NCI-H2081 (cell line): ENCODE measurements around the gene ILKAP.

Source experiments
- DNase-seq, 2 experiments: peaks; one replicate each; lab custom pipeline; 2025; lab: John Stamatoyannopoulos, UW

The ILKAP gene

DNA sequence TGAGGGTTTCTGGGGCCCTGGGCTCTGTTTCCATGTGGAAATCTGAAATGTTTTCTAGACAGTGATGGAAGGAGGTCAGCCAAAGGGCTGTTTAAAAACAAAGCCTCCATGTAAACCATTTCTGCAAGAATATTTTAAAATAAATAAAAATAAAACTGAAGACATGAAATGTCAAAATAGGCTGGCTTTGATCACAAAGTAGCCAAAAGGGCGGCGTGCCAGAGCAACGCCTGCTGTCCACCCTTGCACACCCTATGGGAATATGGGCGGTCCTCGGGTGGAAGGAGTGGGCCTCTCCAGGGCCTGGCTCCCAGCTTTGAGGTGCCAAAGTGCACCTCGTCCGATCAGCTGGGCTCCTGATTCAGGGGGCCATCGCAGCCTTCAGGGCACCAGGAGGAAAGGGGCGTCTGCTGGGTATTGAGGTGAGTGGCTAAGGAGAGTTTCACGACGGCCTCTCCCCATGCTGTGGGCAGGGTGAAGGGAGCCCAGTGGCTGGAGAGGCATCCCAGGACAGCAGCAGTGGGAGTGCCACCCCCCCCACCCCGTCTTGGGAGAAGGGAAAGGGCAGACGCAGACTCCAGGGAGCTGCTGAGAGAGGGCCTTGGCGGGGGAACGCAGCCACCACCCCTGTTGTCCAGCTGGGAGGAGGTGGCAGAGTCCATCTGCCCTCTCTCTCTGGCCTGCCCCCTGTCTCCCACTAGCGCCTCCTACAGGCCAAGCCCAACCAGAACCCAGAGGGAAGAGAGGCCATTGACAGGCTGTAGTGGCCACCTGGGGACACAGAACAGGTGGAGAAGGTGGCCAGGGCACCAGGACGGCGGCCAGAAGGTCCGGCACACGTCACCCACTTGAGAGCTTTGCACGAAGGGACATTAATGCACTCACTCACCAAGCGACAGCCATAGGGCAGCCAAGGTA lies 50.5 kb downstream of the ILKAP start:
- DNase-seq, result no peak

DNA sequence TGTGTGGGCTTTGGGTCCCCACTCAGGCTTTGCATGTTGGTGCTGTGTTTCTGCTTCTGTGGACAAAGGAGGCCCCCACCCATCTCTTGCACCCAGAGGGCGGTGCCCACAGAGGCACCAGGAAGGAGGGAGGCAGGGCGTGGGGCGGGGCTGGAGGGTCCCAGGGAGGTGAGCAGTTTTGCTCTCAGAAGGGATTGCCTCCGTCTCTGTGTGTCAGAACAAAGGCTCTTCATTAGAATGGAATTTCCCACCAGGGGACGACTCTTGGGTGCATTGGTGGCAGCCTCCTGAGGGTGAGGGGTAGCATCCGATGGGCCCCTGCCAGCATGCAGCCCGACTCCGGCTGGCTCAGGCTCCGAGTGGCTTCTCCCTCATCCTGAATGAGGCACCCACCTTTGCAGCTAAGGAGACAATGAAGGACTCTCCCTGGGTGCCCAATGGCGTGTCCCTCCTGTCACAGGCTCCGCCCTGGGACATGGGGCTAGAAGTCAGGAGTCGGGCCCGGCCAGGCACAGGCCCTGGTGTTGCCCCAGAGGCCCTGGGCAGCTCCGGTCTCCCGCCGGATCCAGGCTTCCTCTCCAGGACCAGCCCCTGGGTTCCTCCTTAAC lies 51.8 kb downstream of the ILKAP start:
- no peak for DNase-seq

DNA sequence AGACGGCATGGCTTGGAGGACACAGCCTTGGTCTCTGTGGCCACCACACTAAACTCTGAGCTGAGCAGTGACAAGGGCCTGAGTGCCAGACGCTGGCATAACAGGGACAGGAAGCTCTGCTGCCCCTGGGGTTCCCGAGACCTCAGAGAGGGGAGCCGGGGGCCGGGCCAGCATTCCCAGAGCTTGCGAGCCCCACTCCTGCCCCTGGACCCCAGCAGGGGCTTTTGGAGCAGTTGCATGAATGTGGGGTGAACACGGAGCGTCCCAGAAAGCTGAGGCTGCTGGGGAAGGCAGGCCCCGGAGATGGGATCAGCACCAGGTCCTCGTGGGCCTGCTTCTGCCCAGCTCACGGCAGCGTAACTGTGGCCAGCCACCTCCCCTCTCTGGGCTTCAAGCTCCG lies 52.3 kb downstream of the ILKAP start:
- DNase-seq, result no peak

DNA sequence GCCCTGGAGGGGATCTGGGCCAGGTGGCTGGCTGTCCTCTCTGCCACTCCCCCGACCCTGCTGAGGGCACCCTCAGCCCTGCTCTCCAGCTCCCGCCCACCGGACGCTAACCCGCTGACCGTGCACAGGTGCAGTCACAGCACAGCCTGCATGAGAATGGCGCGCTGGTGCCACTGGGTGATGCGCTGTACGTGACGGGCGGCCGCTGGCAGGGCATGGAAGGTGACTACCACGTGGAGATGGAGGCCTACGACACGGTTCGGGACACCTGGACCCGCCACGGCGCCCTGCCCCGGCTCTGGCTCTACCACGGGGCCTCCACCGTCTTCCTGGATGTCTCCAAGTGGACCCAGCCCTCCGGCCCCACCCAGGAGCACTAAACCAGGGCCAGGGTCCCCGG lies 52.8 kb downstream of the ILKAP start:
- DNase-seq, result no peak

DNA sequence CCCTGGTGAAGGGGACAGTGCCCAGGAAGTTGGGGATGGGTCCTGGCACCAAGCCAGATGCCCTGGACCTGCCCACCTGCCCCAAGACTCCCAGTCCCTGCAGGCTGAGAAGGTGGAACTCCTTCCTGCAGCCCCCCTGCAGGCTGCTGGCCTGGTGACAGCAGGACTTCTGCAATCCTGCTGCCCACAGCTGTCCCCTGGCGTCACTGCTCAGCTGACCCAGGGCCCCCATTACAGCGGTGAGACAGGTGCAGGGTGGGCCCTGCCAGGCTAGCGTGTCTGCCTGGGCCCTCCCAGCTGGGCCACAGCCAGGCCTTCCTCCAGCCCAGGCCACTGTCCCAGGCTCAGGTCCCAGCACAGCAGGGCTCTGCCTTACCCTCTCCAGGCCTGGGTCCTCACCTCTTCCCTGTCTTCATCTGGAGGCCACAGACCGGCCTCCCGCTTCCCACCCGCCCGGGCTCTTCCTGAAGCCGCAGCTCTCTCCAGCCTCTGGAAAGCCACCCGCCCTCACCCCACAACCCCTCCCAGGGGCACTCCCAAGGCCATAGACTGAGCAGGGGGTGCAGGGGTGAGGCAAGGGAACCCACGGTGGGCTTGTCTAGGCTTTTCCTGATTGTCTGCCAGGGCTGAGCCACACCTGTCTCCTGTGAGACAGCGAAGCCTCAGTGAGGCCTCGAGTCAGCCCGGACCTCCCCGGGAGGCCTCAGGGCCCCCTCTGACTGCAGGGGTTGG lies 53.5 kb downstream of the ILKAP start:
- no peak for DNase-seq

DNA sequence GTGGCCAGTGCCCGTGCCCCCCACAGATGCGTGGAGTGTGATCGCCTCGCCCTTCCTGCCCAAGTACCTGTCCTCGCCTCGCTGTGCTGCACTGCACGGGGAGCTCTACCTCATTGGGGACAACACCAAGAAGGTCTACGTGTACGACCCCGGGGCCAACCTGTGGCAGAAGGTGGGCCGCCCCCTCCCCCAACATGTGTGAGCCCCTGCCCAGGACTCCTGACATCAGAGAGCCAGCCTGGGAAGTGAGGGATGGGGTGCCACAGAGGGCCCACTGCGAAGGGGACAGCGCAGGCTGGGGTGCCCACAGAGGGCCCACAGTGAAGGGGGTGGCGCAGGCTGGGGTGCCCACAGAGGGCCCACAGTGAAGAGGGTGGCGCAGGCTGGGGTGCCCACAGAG lies 54.5 kb downstream of the ILKAP start:
- DNase-seq, result no peak

DNA sequence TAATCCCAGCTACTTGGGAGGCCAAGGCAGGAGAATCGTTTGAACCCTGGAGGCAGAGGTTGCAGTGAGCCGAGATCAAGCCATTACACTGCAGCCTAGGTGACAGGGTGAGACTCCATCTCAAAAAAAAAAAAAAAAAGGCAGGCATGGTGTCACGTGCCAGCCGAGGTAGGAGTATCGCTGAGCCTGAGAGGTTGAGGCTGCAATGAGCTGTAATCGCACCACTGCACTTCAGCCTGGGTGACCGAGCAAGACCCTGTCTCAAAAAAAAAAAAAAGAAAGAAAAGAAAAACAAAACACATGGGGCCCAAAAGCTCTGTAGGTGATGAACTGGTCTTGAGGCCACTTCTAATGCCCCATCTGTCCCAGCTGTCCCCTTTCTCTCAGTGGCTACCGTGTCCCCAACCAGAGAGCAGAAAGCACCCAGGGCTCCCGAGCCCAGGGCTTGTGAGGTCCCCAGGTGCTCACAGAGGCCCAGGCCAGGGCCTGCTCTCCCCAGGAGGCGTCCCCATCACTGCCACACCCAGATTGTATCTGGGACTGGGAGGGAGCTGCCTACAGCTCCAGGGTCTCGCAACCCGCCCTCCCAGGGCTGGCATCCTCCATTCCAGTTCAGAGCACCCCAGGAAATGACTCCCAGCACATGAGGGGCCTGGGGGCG lies 56.5 kb downstream of the ILKAP start:
- DNase-seq, result no peak

DNA sequence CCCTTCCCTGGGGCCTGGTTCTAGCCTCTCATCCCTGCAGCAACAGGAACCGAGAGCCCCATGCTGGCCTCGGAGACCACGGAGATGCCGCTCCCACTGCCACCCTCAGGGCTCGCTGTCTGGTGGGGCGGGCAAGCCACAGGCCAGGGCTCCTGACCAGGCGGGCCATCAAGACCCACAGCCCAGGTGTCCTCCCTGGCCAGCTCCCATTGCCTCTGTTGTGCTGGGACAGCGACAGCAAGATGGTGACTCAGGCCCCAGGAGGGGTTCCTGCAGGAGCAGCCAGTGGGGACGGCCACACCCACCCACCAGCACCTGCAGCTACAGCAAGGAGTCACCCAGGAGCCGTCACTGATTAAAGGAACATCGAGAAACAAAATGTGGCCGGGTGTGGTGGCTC lies 57.6 kb downstream of the ILKAP start:
- no peak for DNase-seq

DNA sequence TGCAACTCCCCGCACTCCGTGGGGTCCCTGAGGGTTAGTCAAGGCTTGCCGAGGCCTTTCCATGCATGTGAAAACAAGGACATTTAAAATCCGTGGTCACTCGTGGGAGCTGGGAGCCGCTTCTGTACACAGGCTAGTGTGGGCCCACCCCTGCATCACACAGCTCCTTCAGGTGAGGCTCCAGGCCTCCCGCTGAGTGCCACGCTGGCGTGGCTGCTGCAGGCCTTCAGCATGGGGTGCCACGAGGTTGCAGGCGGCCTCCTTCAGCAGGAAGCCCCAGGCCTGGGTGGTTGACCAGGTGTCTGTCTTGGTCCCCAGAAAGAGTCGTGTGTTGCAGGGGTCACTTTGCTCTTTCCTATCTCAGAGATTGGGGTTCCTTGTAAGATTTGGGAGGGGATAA lies 58.4 kb downstream of the ILKAP start:
- no peak for DNase-seq

DNA sequence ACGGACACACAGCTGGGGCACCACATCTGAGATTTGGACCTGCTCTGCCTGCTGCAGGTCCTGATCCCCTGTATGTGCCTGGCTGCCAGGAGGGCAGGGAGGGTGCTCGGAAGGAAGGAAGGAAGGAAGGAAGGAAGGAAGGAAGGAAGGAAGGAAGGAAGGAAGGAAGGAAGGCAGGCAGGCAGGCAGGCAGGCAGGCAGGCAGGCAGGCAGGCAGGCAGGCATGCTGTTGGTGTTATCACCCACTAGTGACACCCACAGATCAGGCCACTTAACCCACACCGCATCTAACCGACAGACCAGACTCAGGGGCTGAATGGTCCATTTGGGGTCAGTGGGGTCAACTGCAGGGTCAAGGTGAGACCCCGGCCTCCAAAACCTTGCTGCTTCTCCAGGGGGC lies 59.2 kb downstream of the ILKAP start:
- DNase-seq, result no peak

DNA sequence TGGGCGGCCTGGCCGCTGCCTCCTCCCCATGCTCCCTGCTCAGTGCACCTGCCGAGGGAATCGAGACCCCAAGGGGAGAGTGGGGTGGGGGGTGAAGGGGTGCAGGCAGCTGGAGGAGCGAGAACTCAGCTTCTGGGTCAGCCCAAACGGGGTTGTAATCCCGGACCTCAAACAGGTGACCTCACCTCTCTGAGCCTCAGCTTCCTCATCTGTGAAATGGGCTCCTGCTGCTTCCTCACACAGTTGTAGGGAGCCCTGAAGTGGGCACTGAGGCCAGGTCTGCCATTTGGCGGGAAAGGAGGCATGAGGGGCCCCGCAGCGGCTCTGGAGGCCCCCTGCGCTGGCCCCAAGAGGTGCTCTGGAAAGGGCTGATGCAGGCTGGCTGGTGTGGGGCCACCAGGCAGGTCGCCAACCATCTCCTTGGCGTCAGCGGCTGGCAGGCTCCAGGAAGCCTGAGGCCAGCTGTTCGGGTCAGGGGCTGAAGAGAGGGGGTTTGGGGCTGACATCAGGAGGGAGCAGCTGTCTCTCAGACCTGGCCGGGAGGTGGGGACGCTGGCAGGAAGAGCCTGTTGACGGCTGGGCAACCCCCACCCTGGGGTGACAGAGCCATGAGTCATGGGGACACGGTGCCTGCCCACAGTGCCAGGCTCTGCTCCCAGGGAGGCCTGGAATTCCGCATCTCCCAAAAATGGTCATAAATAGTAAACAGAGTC lies 60.1 kb downstream of the ILKAP start:
- no peak for DNase-seq

DNA sequence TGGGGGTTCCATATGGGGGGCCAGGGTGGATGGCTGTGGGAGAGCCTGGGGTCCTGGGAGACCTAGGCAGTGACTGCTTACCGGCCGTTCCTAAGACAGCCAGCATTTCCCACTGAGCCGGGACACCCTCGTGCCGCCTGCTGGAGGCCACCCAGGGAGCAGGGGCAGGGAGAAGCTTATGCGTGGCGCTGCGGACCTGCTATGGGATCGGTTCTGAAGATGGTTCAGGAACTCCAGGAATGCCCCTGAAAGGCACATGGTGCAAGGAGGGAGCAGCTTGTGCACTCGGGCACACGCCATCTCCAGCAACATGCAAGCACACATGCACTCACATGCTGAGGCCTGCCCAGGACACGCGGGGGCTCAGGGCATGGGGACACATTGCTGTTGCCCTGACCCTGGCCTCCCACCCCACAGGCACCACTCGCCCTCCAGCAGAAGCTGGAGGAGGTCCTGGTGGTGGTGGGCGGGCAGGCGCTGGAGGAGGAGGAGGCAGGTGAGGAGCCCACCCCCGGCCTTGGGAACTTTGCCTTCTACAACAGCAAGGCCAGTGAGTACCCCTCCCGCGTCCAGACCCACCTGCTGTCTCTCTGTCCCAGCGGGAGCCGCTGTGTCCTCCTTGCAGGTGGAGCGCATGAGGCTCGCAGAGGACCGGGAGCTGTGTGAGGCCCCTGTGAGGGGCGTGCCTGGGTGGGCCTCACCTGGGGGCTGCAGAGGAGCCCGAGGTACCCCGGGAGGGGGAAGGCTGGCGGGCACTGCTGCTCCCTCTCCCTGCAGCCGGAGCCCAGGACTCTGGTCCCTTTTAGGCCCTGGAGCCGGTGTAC lies 60.9 kb downstream of the ILKAP start:
- DNase-seq, result no peak

DNA sequence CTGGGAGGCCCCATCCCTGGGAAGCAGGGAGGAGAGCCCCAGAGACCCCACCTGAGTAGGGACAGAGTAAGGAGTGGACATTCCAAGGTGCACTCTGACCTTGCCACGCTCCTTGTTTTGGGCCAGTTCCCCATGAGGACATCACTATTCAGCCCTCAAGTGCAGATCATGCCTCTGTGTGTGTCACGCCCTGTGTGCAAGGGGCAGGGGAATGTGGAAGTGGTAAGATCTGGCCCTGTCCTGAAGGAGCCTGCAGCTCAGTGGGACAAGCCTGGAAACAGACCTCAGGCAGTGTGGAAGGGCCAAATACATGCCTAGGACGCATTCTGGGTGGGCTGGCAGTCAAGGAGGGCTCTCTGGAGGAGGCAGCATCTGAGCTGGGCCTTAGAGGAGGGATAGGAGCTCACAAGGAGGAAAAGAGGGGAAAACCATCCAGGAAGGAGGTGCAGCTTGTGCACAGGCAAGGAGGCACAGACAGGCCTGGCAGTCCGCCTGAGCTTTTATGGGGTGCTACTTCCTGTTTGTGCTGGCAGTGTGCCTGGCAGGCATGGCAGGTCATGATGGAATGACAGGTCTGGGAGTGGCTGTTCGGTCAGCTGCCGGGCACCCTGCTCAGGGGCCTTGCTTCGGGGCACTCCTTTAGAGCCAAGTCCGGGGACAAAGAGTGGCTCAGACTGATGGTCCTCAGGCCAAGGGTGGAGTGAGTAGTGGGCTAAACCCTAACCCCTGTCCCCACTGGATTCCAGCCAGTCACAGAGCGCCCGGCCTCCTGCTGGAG lies 61.8 kb downstream of the ILKAP start:
- DNase-seq, result peak in 1 of 2 experiments; percentile 54

DNA sequence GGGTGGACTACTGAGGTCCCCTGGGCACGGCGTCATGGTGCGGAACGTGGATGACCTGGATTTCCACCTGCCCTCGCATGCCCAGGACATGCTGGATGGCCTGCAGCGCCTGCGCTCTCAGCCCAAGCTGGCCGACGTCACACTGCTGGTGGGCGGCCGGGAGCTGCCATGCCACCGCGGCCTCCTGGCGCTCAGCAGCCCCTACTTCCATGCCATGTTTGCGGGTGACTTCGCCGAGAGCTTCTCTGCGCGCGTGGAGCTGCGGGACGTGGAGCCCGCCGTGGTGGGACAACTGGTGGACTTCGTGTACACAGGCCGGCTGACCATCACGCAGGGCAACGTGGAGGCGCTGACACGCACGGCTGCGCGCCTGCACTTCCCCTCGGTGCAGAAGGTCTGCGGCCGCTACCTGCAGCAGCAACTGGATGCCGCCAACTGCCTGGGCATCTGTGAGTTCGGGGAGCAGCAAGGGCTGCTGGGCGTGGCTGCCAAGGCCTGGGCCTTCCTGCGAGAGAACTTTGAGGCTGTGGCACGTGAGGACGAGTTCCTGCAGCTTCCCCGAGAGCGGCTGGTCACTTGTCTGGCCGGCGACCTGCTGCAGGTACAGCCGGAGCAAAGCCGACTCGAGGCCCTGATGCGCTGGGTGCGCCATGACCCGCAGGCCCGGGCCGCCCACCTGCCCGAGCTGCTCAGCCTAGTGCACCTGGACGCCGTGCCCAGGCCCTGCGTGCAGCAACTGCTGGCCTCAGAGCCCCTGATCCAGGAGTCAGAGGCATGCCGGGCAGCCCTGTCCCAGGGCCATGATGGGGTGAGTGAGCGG lies 62.6 kb downstream of the ILKAP start:
- DNase-seq, result no peak

DNA sequence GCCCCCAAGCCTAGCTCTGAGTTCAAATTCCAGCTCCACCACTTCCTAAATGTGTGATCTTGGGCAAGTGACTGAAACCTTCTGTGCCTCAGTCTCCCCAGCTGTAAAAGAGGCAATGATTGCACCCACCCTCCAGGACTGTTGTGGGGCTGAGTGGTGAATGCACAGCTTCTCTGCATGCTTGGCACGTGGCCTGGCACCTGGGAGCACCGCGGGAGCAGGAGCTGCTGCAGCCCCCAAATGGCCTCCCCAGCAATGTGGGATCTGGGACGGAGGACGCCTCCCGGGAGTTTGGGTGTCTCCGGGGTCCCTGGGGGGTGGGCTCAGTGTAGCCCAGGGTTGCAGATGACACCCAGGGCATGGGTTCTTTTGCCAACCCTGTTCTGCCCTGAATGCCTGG lies 63.5 kb downstream of the ILKAP start:
- DNase-seq, result no peak

DNA sequence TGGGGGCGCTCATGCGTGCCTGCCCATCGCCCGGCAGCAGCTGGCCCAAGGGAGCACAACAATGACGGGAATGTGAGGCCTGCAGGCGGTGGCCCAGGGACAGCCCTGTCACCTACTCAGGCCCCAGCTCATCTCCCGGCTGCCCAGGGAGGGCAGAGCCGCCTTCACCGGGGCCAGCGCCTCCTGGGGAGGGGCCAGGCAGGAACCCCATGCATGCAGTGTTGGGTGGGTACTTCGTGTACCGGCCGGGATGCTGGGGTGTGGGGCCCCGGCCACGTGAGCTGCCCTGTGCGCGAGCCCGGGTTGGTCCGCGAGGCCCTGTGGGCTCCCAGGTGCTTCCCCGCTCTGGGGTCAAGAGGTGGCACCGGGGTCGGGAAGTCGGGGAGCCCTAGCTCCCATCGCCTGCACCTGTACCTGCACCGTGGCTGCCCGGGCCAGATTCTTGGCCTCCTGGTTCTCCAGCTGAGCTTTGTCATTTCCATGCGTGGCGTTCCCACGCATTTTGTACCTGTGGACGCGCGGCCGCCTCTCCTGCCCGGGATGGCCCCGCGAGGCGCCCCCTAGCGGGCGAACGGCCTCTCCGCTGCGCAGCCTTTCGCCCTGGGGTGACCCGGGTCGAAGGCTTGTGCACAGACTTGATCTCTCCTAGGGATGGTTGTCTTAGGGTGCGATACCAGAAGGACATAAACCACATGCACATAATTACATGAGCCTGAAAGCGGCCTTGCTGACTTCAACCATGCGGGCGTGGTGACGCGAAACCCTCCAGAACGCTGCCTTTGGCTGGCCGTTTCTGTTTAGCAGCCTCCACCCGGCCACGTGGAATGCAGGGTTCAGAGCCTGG lies 64.1 kb downstream of the ILKAP start:
- DNase-seq, result no peak

DNA sequence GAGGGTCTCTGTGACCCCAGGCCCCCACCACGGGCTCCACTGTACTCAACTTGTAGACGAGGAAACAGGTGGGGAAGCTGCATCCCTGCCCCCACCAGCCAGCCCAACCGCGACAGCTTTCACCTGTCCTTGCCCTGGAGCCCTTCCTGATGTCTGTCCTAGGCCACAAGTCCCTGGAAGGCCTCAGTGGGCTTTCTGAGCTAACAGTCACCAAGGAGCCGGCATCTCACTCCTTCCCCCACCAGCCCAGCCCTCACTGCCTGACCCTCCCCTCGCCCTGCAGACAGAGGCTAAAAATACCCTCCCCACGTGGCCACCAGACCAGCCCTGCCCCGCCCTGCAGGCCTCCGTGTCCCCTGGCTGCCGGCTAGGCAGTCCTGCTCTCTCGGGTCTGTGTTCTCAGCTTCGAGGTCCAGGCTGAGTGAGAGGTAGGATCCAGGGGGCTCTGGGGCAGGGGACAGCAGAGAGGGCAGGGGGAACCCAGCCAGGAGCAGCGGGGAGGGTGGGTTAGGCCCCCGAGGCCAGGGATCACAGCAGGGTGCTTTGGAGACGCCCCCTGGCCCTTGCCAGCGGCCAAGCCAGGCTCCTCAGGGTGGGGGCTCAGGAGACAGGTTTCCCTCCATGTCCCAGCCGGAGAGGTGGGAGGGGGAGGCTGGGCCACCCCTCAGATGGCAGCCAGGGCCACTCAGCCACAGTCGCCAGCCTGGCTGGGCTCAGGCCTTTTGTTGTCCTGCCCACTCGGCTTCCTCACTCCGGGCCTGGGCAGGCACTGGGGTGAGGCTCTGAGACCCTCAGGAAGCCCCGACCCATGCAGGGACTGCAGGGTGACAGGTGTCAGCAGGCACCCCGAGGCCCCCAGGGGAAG lies 64.9 kb downstream of the ILKAP start, which contains the start of gene KLHL30:
TSS of gene KLHL30 (plus strand) at position 338 of the 865 bp plus-strand sequence. CDS start 2,087 bp downstream, outside the sequence.
- no peak for DNase-seq
